Measurements from ENCODE around the gene REXO1. TPM values are rescaled to one million over a fixed set of nuclear protein-coding genes. Genes with fewer than 3 reads are reported as not detected.

Gene REXO1
- total and polyA plus RNA-seq, 9 of the 15 experiments (the other 6 are each of a cell fraction or from before 2014, with no cell fraction given): 0.04 to 63.3 (median 15.8) TPM

DNA sequence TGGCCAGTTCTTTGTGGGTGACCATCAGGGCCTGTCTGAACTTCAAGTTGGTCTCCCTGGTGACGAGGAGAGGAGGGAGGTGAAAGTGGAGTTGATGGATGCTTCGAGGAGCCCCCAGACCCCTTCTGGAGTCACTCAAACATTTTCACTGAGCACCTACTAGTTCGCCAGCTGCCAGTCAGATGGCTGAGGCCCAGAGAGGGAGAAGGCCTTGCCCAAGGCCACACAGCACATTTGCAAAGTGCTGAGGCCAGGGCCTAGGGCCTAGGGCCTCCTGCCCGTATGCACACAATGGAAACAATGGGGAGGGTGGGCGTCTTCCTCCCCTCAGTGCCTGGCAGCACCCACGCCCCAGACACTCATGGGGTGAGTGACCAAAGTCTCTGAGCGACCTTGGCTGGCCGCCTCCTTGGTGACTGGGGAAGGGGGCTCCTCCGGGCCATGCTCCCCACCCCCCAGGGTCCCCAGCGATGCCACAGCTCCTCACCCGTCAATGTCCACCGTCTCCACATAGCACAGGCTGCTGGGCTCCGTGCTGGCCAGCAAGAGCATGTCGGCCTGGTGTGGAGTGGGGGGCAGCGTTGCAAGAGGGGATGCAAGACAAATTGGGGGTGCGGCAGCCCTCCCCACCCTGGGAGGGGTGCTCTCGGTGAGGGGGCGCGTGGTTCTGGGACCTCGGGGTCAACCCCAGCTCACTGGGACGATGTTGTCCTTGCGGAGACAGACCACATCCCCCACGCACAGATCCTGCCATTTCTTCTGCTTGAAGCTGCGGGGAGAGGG lies 42.7 kb downstream of the REXO1 start:
- Histone ChIP-seq H3K9me1 (ENCODE audit: control insufficient read depth, insufficient read depth, low read length) (no peaks in the 10 kb centered on the region), H3K36me3 (ENCODE audit: control insufficient read depth, insufficient read depth, low read length) (0 out of 3 replicates have a peak, but pooled peaks cover 3% of the 10 kb centered on the region), H3K4me1 (replicated peaks in 1 of 2; ENCODE audit: control insufficient read depth in 2 of 2, insufficient read depth in 2 of 2, low read length in 2 of 2) (peaks cover 0 to 43% of the 10 kb centered on the region in 2 experiments; a peak in 2 of 5 replicates), H3K4me2 (ENCODE audit: insufficient read depth, low read length) (no peak overlapping the region), H4K20me1 (replicated peaks; ENCODE audit: control insufficient read depth, insufficient read depth, low read length) (no peaks in the 10 kb centered on the region), H2AFZ (ENCODE audit: low read depth, low read length) (no peak overlapping the region), H3K9ac (ENCODE audit: insufficient read depth in 1 of 2, low read depth in 2 of 2, low read length in 2 of 2) (no peak overlapping the region), H3K79me2 (ENCODE audit: control insufficient read depth, insufficient read depth, low read length) (no peaks in the 10 kb centered on the region), H3K27ac (ENCODE audit: extremely low read depth, low read depth, low read length) (no peak overlapping the region), H3K9me3 (replicated peaks; ENCODE audit: control insufficient read depth, insufficient read depth, low read depth, low read length) (no peaks in the 10 kb centered on the region), H3K27me3 (ENCODE audit: control insufficient read depth in 2 of 2, insufficient read depth in 2 of 2, low read length in 2 of 2) (no peaks in the 10 kb centered on the region), H3K4me3 (no peak overlapping the region)
- ATAC-seq: no peak
- no TSS peak for BruUV-seq (replicated peaks)
- WGBS (ENCODE audit: insufficient coverage, low coverage, missing lambda C conversion rate): 87% methylated on average over 20 of the region's 24 CpGs
- FAIRE-seq: no peak
- TF ChIP-seq ZFP36 (IDR thresholded peaks at IDR 0.05; ENCODE audit: low read depth, low read length, partially characterized antibody) (peak; percentile 36), HNRNPLL (IDR thresholded peaks at IDR 0.05; ENCODE audit: low read depth, low read length, poor library complexity, severe bottlenecking) (no peak), ZBTB8A (IDR thresholded peaks at IDR 0.05; ENCODE audit: partially characterized antibody) (no peak)
- intact Hi-C loops (cut with micrococcal nuclease): no loop called here
- POLR2A ChIA-PET: interaction anchor here (0.6 to 1.0 kb wide), 2 partner anchors 38 to 59 kb away, joined by 3 read pairs; no protein-coding TSS in a partner anchor
- no peak for DNase-seq (ENCODE audit: extremely low read depth in 1 of 4, low spot score in 3 of 4)
- CTCF ChIA-PET (ENCODE audit: low intra/inter-chr PET ratio): no interaction called here
- in situ Hi-C loops (cut with MboI): no loop called here

DNA sequence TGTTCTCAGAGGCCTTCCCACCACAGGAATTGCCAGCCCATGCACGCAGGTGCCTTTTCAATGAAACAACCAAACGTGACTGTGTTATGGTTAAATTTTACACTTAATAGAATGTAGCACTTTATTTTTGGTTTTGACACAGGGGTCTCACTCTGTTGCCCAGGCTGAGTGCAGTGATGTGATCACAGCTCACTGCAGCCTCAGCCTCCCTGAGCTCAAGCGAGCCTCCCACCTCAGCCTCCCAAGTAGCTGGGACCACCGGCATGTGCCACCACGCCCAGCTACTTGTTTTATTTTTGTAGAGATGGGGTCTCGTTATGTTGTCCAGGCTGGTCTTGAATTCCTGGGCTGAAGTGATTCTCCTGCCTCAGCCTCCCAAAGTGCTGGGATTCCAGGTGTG lies 43.4 kb downstream of the REXO1 start:
- WGBS (ENCODE audit: insufficient coverage, low coverage, missing lambda C conversion rate): 89% methylated on average over 6 of the region's 6 CpGs
- CTCF ChIA-PET (ENCODE audit: low intra/inter-chr PET ratio): no interaction called here
- intact Hi-C loops (cut with micrococcal nuclease): no loop called here

More for the DNA sequence above, 43.4 kb downstream of the REXO1 start:
- Histone ChIP-seq H3K36me3 (ENCODE audit: control insufficient read depth, insufficient read depth, low read length) (peaks cover 6% of the 10 kb centered on the region; the same call in 1 of the 3 replicates), H3K4me3 (no peak overlapping the region), H3K9ac (ENCODE audit: insufficient read depth in 1 of 2, low read depth in 2 of 2, low read length in 2 of 2) (no peak overlapping the region), H3K9me1 (ENCODE audit: control insufficient read depth, insufficient read depth, low read length) (no peaks in the 10 kb centered on the region), H3K79me2 (ENCODE audit: control insufficient read depth, insufficient read depth, low read length) (no peaks in the 10 kb centered on the region), H2AFZ (ENCODE audit: low read depth, low read length) (no peak overlapping the region), H3K4me1 (replicated peaks in 1 of 2; ENCODE audit: control insufficient read depth in 2 of 2, insufficient read depth in 2 of 2, low read length in 2 of 2) (peaks cover 0 to 42% of the 10 kb centered on the region in 2 experiments; a peak in 2 of 5 replicates), H3K27me3 (ENCODE audit: control insufficient read depth in 2 of 2, insufficient read depth in 2 of 2, low read length in 2 of 2) (no peaks in the 10 kb centered on the region), H3K4me2 (ENCODE audit: insufficient read depth, low read length) (no peak overlapping the region), H3K9me3 (replicated peaks; ENCODE audit: control insufficient read depth, insufficient read depth, low read depth, low read length) (no peaks in the 10 kb centered on the region), H3K27ac (ENCODE audit: extremely low read depth, low read depth, low read length) (no peak overlapping the region), H4K20me1 (replicated peaks; ENCODE audit: control insufficient read depth, insufficient read depth, low read length) (no peaks in the 10 kb centered on the region)
- POLR2A ChIA-PET: no interaction called here
- no peak for DNase-seq (ENCODE audit: extremely low read depth in 1 of 4, low spot score in 3 of 4)
- in situ Hi-C loops (cut with MboI): no loop called here
- FAIRE-seq: no peak
- ATAC-seq: no peak
- TF ChIP-seq SMARCB1 (IDR thresholded peaks at IDR 0.05; ENCODE audit: insufficient read length, low read depth) (no peak), ZNF121 (CRISPR knock-in tag; conservative IDR thresholded peaks at IDR 0.05) (peak; percentile 87)
- BruUV-seq (replicated peaks): no TSS peak

Measured in K562 (cell line).